Calu3 (cell line): ENCODE measurements around the gene MYL6B. TPM values are rescaled to one million over a fixed set of nuclear protein-coding genes. Genes with fewer than 3 reads are reported as not detected.

Experiments
- BruUV-seq: library from RNA; stranded (reverse); fragments of 400-500 nt; replicated peaks from 2 replicates; lab custom pipeline; 2021; lab: Mats Ljungman, UMichigan
- CTCF ChIA-PET: fragments of 300-600 bp; sonication (Branson Sonifier 250); formaldehyde crosslinking; loops from one replicate; lab custom pipeline; 2022; ENCODE audit warnings: antibody characterized with exemption; lab: Charles Lee
- DNase-seq: peaks from one replicate; pipeline ENCODE4 v3.0.0; 2022
- H3K27ac Mint-ChIP-seq: one replicate; pipeline ENCODE4 v1.8.0; 2022; ENCODE audit warnings: mixed read lengths; ENCODE audit not compliant: unreplicated experiment
- H3K27me3 Mint-ChIP-seq: one replicate; pipeline ENCODE4 v1.8.0; 2022; ENCODE audit warnings: mixed read lengths; ENCODE audit not compliant: unreplicated experiment
- H3K36me3 Mint-ChIP-seq: one replicate; pipeline ENCODE4 v1.8.0; 2022; ENCODE audit warnings: mild to moderate bottlenecking, moderate library complexity, mixed read lengths; ENCODE audit not compliant: insufficient read depth, unreplicated experiment
- H3K4me1 Mint-ChIP-seq: one replicate; pipeline ENCODE4 v1.8.0; 2022; ENCODE audit warnings: mild to moderate bottlenecking, low read depth, mixed read lengths; ENCODE audit not compliant: unreplicated experiment
- H3K4me3 Mint-ChIP-seq: one replicate; pipeline ENCODE4 v1.8.0; 2022; ENCODE audit warnings: mild to moderate bottlenecking, low read depth, moderate library complexity, mixed read lengths; ENCODE audit not compliant: unreplicated experiment
- H3K9me3 Mint-ChIP-seq: one replicate; pipeline ENCODE4 v1.8.0; 2022; ENCODE audit warnings: low read depth, mixed read lengths; ENCODE audit not compliant: unreplicated experiment
- intact Hi-C: fragments of 100-400 bp; cut with micrococcal nuclease; formaldehyde crosslinking; loops from one replicate; pipeline ENCODE4 v1.10.0; 2022; ENCODE audit not compliant: unreplicated experiment
- total RNA-seq: library from RNA; stranded (reverse); gene quantifications from 2 replicates; pipeline ENCODE4 v1.2.3, GENCODE V29; 2022
- TF ChIP-seq, protein P1 (sequence below): fragments of 200-600 bp; IDR thresholded peaks from one replicate; pipeline ENCODE4 v1.8.0; 2022; ENCODE audit warnings: antibody characterized with exemption; ENCODE audit not compliant: unreplicated experiment

MYL6B gene
- total RNA-seq, 1 experiment from 2014 or later = 53.7 TPM

GRCh38 chr12:56126732-56127239 lies 25.6 kb upstream of the MYL6B start:
- H3K27me3 Mint-ChIP-seq = no peaks in the 10 kb centered on the region
- peaks cover 35% of the 10 kb centered on the region for H3K4me1 Mint-ChIP-seq
- TF ChIP-seq, protein P1, sequence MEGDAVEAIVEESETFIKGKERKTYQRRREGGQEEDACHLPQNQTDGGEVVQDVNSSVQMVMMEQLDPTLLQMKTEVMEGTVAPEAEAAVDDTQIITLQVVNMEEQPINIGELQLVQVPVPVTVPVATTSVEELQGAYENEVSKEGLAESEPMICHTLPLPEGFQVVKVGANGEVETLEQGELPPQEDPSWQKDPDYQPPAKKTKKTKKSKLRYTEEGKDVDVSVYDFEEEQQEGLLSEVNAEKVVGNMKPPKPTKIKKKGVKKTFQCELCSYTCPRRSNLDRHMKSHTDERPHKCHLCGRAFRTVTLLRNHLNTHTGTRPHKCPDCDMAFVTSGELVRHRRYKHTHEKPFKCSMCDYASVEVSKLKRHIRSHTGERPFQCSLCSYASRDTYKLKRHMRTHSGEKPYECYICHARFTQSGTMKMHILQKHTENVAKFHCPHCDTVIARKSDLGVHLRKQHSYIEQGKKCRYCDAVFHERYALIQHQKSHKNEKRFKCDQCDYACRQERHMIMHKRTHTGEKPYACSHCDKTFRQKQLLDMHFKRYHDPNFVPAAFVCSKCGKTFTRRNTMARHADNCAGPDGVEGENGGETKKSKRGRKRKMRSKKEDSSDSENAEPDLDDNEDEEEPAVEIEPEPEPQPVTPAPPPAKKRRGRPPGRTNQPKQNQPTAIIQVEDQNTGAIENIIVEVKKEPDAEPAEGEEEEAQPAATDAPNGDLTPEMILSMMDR = no peak
- H3K36me3 Mint-ChIP-seq = peaks cover 51% of the 10 kb centered on the region
- H3K9me3 Mint-ChIP-seq = no peaks in the 10 kb centered on the region
- CTCF ChIA-PET = interaction anchor here (0.9 to 4.8 kb wide), 5 partner anchors 9 to 337 kb away, joined by 3 to 25 read pairs (median 4); partner anchors contain the start of genes MYL6, RNF41, SMARCC2 and ZC3H10
- intact Hi-C loops = loop anchor here (2.0 to 10.0 kb wide), 3 partner anchors 32 to 338 kb away; partner anchors contain the start of genes MYL6 and SPRYD4
- DNase-seq = no peak
- BruUV-seq = no TSS peak
- peak overlapping the region; percentile 72 for H3K27ac Mint-ChIP-seq
- peak overlapping the region; percentile 98 for H3K4me3 Mint-ChIP-seq

- Mint-ChIP-seq H3K27ac (peak overlapping the region; percentile 72), H3K4me3 (peak overlapping the region; percentile 98), H3K27me3 (no peaks in the 10 kb centered on the region), H3K9me3 (no peaks in the 10 kb centered on the region), H3K36me3 (peaks cover 58% of the 10 kb centered on the region), H3K4me1 (peaks cover 35% of the 10 kb centered on the region)
- CTCF ChIA-PET = interaction anchor here (0.5 to 4.8 kb wide), 13 partner anchors 9 to 509 kb away, joined by 3 to 25 read pairs (median 5); partner anchors contain the start of genes ANKRD52, MYL6, MYL6B and RNF41
- intact Hi-C loops = loop anchor here (2.0 to 10.0 kb wide), 3 partner anchors 31 to 337 kb away; partner anchors contain the start of genes MYL6 and SPRYD4
- TF ChIP-seq, protein P1 = no peak
- BruUV-seq = no TSS peak
- no peak for DNase-seq
Measured at GRCh38 chr12:56127485-56127887, 24.9 kb upstream of the MYL6B start.

DNA sequence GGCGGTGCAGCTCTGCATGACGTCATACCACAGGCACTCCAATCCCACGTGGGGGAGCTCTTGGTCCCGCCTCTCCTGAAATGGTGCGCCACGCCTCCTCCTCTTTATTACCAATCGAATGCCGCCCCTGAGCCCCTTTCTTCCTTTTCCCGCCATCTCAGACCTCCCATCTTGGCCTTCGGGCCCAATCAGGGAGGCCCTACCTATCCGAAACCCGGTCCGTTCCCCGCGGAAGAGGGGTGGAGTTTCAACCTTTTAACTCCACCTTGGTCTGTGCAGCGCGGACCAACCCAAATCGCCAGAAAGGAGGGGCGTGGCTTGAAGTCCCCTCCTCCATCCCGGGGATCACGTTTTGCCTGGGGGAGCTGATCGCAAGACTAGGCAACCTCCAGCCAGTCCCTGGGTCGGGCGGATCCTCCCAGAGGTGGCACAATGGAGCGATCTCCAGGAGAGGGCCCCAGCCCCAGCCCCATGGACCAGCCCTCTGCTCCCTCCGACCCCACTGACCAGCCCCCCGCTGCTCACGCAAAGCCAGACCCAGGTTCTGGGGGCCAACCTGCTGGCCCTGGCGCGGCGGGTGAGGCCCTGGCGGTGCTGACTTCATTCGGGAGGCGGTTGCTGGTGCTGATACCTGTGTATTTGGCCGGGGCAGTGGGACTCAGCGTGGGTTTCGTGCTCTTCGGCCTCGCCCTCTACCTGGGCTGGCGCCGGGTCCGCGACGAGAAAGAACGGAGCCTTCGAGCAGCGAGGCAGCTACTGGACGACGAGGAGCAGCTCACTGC lies 24.3 kb upstream of the MYL6B start, which contains the start of gene ESYT1:
ESYT1 (plus strand) TSS at position 380 of the 782 bp plus-strand sequence; CDS start at position 433, 53 bp downstream.
- peak within 1 kb of the TSS; percentile 72 for H3K27ac Mint-ChIP-seq
- BruUV-seq = TSS peak; percentile 54
- intact Hi-C loops = loop anchor here (2.0 to 10.0 kb wide), 3 partner anchors 31 to 337 kb away; partner anchors contain the start of genes MYL6 and SPRYD4
- peaks cover 35% of the 10 kb centered on the region for H3K4me1 Mint-ChIP-seq
- H3K9me3 Mint-ChIP-seq = no peaks in the 10 kb centered on the region
- TF ChIP-seq, protein P1 = no peak
- peak within 1 kb of the TSS; percentile 98 for H3K4me3 Mint-ChIP-seq
- H3K36me3 Mint-ChIP-seq = peaks cover 62% of the 10 kb centered on the region
- CTCF ChIA-PET = interaction anchor here (0.5 to 4.8 kb wide), 13 partner anchors 9 to 508 kb away, joined by 3 to 25 read pairs (median 5); partner anchors contain the start of genes ANKRD52, MYL6, MYL6B and RNF41
- DNase-seq = peak; percentile 99
- H3K27me3 Mint-ChIP-seq = no peaks in the 10 kb centered on the region

GRCh38 chr12:56128670-56129205 lies 23.6 kb upstream of the MYL6B start:
- intact Hi-C loops = loop anchor here (10.0 kb wide), 1 partner anchor 336 kb away; the partner anchor contains the start of gene SPRYD4
- no peaks in the 10 kb centered on the region for H3K27me3 Mint-ChIP-seq
- BruUV-seq = no TSS peak

More at GRCh38 chr12:56128670-56129205, 23.6 kb upstream of the MYL6B start:
- TF ChIP-seq, protein P1 = no peak
- Mint-ChIP-seq H3K4me1 (peaks cover 35% of the 10 kb centered on the region), H3K9me3 (no peaks in the 10 kb centered on the region), H3K36me3 (peaks cover 62% of the 10 kb centered on the region), H3K27ac (peak overlapping the region; percentile 72), H3K4me3 (peak overlapping the region; percentile 98)
- no peak for DNase-seq
- CTCF ChIA-PET = interaction anchor here (0.6 to 4.8 kb wide), 11 partner anchors 10 to 1012 kb away, joined by 3 to 25 read pairs (median 4); partner anchors contain the start of genes ANKRD52, MYL6B, RNF41 and SMARCC2
